HG03571 (cell line): ENCODE results near the gene RAC2.
"Not testable (repeated sequence)": the region's sequence is repeated elsewhere in the genome, so short reads cannot be mapped to it uniquely, and the experiment has no call there.

Experiments used
- ATAC-seq: cut with Tn5 transposase; IDR thresholded peaks from one replicate; pipeline ENCODE4 v1.9.1; 2021; ENCODE audit not compliant: unreplicated experiment

Gene RAC2

GRCh38 chr22:37206841-37207821 lies 36.9 kb downstream of the RAC2 start:
- no peak for ATAC-seq

GRCh38 chr22:37206118-37206840 lies 37.8 kb downstream of the RAC2 start:
- ATAC-seq: no peak

- ATAC-seq: no peak
Measured at GRCh38 chr22:37205046-37205445, 39.0 kb downstream of the RAC2 start.

GRCh38 chr22:37204045-37204655 lies 39.9 kb downstream of the RAC2 start:
- no peak for ATAC-seq

GRCh38 chr22:37203354-37204044 lies 40.6 kb downstream of the RAC2 start:
- no peak for ATAC-seq

GRCh38 chr22:37202716-37203115 lies 41.4 kb downstream of the RAC2 start:
- ATAC-seq: no peak

GRCh38 chr22:37202001-37202555 lies 42.0 kb downstream of the RAC2 start:
- ATAC-seq: no peak

- ATAC-seq: not testable (repeated sequence)
Measured at GRCh38 chr22:37201443-37201820, 42.6 kb downstream of the RAC2 start.

GRCh38 chr22:37199760-37200108 lies 44.3 kb downstream of the RAC2 start:
- no peak for ATAC-seq

- peak; percentile 90 for ATAC-seq
Measured at GRCh38 chr22:37199103-37199759, 44.8 kb downstream of the RAC2 start.

GRCh38 chr22:37198258-37199102 lies 45.6 kb downstream of the RAC2 start:
- no peak for ATAC-seq

GRCh38 chr22:37197451-37198257 lies 46.4 kb downstream of the RAC2 start:
- ATAC-seq: no peak

- ATAC-seq: no peak
Measured at GRCh38 chr22:37196539-37197450, 47.3 kb downstream of the RAC2 start.

GRCh38 chr22:37195921-37196320 lies 48.1 kb downstream of the RAC2 start:
- no peak for ATAC-seq

- ATAC-seq: no peak
Measured at GRCh38 chr22:37194750-37195149, 49.3 kb downstream of the RAC2 start.

GRCh38 chr22:37193629-37194191 lies 50.4 kb downstream of the RAC2 start:
- ATAC-seq: no peak

- no peak for ATAC-seq
Measured at GRCh38 chr22:37192741-37193140, 51.3 kb downstream of the RAC2 start.
